CD4-positive, alpha-beta T cell (primary cell): ENCODE results near the gene TUBA8. TPM values are rescaled to one million over a fixed set of nuclear protein-coding genes. Genes with fewer than 3 reads are reported as not detected.
"Not testable (repeated sequence)": the region's sequence is repeated elsewhere in the genome, so short reads cannot be mapped to it uniquely, and the experiment has no call there.

ENCODE experiments used
- ATAC-seq: fragments of 200-7000 bp; cut with Tn5 transposase; one replicate; pipeline ENCODE4 v1.10.0; 2022; ENCODE audit warnings: mild to moderate bottlenecking; ENCODE audit not compliant: poor library complexity
- CTCF ChIA-PET: fragments of 350-600 bp; sonication (Branson Sonifier 250); formaldehyde crosslinking; loops from one replicate; lab custom pipeline; 2021; ENCODE audit warnings: antibody characterized with exemption, inconsistent platforms; lab: Charles Lee
- POLR2A ChIA-PET: fragments of 350-600 bp; sonication (Branson Sonifier 250); formaldehyde crosslinking; loops from one replicate; lab custom pipeline; 2021; ENCODE audit warnings: antibody characterized with exemption, inconsistent platforms; lab: Charles Lee
- DNase-seq, 14 experiments: peaks; one replicate each; pipeline ENCODE4 v3.0.0-alpha.2; 2013 to 2020; ENCODE audit warnings: mixed read lengths in 2 of 14
- H3K27ac ChIP-seq, 2 donors: one replicate each; pipeline versions ENCODE4 v1.5.1 to v1.7.0; 2013; ENCODE audit warnings: low read length in 2 of 2, low read depth in 1 of 2, mild to moderate bottlenecking in 1 of 2
- H3K27me3 ChIP-seq, 2 experiments: 1 replicate in 1 of 2; 2 replicates in 1 of 2; pipeline versions ENCODE4 v1.6.1 to v1.7.0; 2013; ENCODE audit warnings: low read length in 2 of 2, control low read depth in 1 of 2, mild to moderate bottlenecking in 1 of 2, moderate library complexity in 1 of 2; ENCODE audit not compliant: insufficient read depth in 2 of 2, control insufficient read depth in 1 of 2
- H3K36me3 ChIP-seq: one replicate; pipeline ENCODE4 v1.6.1; 2013; ENCODE audit warnings: low read length, control low read depth; ENCODE audit not compliant: insufficient read depth
- H3K4me1 ChIP-seq: one replicate; pipeline ENCODE4 v1.6.1; 2013; ENCODE audit warnings: low read length, control low read depth; ENCODE audit not compliant: insufficient read depth
- H3K4me3 ChIP-seq: one replicate; pipeline ENCODE4 v1.5.1; 2013; ENCODE audit warnings: mild to moderate bottlenecking, low read length, moderate library complexity
- H3K9me3 ChIP-seq, 2 experiments: 1 replicate in 1 of 2; 2 replicates in 1 of 2; pipeline versions ENCODE4 v1.6.1 to v1.7.0; 2013; ENCODE audit warnings: low read length in 2 of 2, mild to moderate bottlenecking in 2 of 2, control low read depth in 1 of 2, moderate library complexity in 1 of 2; ENCODE audit not compliant: control insufficient read depth in 1 of 2, insufficient read depth in 1 of 2
- H3K27ac Mint-ChIP-seq: one replicate; pipeline ENCODE4 v1.8.0; 2020; ENCODE audit warnings: mixed read lengths
- H3K27me3 Mint-ChIP-seq: one replicate; pipeline ENCODE4 v1.8.0; 2021; ENCODE audit warnings: mixed read lengths
- H3K36me3 Mint-ChIP-seq: one replicate; pipeline ENCODE4 v1.8.0; 2021; ENCODE audit warnings: low read depth, mixed read lengths
- H3K4me1 Mint-ChIP-seq: one replicate; pipeline ENCODE4 v1.8.0; 2021; ENCODE audit warnings: low read depth, mixed read lengths
- H3K4me3 Mint-ChIP-seq: one replicate; pipeline ENCODE4 v1.8.0; 2020; ENCODE audit warnings: mild to moderate bottlenecking, mixed read lengths
- H3K9me3 Mint-ChIP-seq: one replicate; pipeline ENCODE4 v1.8.0; 2020; ENCODE audit warnings: mixed read lengths
- intact Hi-C, 2 experiments: fragments of 100-400 bp; cut with DNase I in 1 of 2; cut with micrococcal nuclease in 1 of 2; formaldehyde crosslinking; loops; one replicate each; pipeline versions ENCODE4 v1.15.1 to v1.9.0; 2023 to 2025; cut with DNase I, micrococcal nuclease
- total RNA-seq, 174 experiments: library from RNA in 2 of 174; stranded (reverse) in 2 of 174; gene quantifications; one replicate each; pipeline ENCODE4 v1.2.3 and lab custom pipeline; 2021 to 2026
- TF ChIP-seq, protein P1 (sequence below): fragments of 200-600 bp; IDR thresholded peaks from one replicate; pipeline ENCODE4 v1.8.0; 2022; ENCODE audit warnings: antibody characterized with exemption, mild to moderate bottlenecking

TUBA8 gene
- total RNA-seq, 2 experiments from 2014 or later: 0.47 to 1.1 TPM

DNA sequence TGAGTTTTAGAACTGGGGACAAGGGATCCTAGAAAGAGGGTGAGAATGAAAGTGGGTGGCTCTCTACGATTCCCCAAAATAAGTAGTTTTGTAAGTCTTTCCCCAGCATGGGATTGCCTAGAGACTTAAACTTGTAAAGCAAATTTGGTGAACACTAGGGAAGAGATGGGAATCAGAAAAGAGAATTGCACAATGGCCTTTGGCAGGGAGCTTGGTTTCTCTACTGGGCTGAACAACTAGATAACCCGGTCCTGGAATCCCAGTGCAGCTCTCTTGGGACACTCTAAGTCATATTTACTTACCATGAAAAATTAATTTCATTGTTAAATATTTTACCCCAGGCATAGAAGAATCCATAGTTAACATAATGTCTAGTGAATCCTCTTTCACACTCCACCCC is 22.8 kb downstream of the TUBA8 start:
- H3K27me3 ChIP-seq: no peaks in the 10 kb centered on the region
- DNase-seq (no peak), ATAC-seq (no peak)
- TF ChIP-seq, protein P1, sequence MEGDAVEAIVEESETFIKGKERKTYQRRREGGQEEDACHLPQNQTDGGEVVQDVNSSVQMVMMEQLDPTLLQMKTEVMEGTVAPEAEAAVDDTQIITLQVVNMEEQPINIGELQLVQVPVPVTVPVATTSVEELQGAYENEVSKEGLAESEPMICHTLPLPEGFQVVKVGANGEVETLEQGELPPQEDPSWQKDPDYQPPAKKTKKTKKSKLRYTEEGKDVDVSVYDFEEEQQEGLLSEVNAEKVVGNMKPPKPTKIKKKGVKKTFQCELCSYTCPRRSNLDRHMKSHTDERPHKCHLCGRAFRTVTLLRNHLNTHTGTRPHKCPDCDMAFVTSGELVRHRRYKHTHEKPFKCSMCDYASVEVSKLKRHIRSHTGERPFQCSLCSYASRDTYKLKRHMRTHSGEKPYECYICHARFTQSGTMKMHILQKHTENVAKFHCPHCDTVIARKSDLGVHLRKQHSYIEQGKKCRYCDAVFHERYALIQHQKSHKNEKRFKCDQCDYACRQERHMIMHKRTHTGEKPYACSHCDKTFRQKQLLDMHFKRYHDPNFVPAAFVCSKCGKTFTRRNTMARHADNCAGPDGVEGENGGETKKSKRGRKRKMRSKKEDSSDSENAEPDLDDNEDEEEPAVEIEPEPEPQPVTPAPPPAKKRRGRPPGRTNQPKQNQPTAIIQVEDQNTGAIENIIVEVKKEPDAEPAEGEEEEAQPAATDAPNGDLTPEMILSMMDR: no peak
- no peaks in the 10 kb centered on the region for H3K4me1 ChIP-seq
- no peak overlapping the region for H3K4me3 Mint-ChIP-seq
- no peaks in the 10 kb centered on the region for H3K9me3 Mint-ChIP-seq
- H3K27me3 Mint-ChIP-seq: no peaks in the 10 kb centered on the region
- peaks cover 11% of the 10 kb centered on the region for H3K36me3 Mint-ChIP-seq
- no peaks in the 10 kb centered on the region for H3K9me3 ChIP-seq
- intact Hi-C loops: no loop called here
- no peak overlapping the region for H3K4me3 ChIP-seq
- CTCF ChIA-PET: no interaction called here
- H3K27ac ChIP-seq: no peak overlapping the region
- H3K4me1 Mint-ChIP-seq: no peaks in the 10 kb centered on the region
- POLR2A ChIA-PET: no interaction called here
- H3K27ac Mint-ChIP-seq: no peak overlapping the region
- peaks cover 3% of the 10 kb centered on the region for H3K36me3 ChIP-seq

DNA sequence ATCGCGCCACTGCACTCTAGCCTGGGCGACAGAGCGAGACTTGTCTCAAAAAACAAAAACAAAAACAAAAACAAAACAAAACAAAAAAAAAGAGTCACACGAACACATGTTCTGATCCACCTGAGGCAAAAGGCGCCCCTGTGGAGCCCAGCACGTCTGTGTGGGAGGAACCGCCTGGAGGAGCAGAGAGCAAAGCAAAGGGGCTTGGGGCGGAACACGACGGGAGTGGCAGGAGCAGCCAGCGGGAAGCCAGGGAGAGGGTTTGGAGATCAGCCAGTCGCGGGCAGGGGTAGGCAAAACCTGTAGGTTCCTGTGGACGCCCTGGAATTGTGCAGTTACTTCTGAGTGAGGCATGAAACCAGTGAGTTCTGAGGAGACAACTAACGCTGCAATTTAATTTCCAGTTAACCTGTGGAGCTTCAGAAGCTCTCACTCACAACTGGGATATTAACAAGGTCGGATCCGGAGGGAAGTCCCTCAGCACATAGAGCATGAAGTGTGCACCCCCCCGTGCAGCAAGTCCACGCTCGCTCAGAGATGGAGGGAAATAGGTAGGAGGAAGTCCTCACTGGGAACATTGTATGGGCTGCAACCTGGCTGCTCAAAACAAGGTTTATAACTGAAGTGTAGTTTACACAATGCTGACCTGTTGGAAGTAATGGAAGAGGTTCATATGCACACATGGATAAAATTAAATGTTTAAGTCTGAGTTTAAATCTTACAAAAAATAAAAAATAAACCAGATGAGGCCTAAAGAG is 26.1 kb downstream of the TUBA8 start:
- Histone ChIP-seq H3K4me3 (no peak overlapping the region), H3K27me3 (no peaks in the 10 kb centered on the region), H3K36me3 (no peaks in the 10 kb centered on the region), H3K9me3 (peaks cover 0 to 3% of the 10 kb centered on the region in 2 experiments), H3K27ac (no peak overlapping the region), H3K4me1 (no peaks in the 10 kb centered on the region)
- Mint-ChIP-seq H3K27me3 (no peaks in the 10 kb centered on the region), H3K4me1 (no peaks in the 10 kb centered on the region), H3K4me3 (no peak overlapping the region), H3K36me3 (peaks cover 10% of the 10 kb centered on the region), H3K9me3 (no peaks in the 10 kb centered on the region), H3K27ac (no peak overlapping the region)
- ATAC-seq: no peak
- intact Hi-C loops: no loop called here
- CTCF ChIA-PET: no interaction called here
- POLR2A ChIA-PET: no interaction called here
- DNase-seq: no peak
- TF ChIP-seq, protein P1: no peak

DNA sequence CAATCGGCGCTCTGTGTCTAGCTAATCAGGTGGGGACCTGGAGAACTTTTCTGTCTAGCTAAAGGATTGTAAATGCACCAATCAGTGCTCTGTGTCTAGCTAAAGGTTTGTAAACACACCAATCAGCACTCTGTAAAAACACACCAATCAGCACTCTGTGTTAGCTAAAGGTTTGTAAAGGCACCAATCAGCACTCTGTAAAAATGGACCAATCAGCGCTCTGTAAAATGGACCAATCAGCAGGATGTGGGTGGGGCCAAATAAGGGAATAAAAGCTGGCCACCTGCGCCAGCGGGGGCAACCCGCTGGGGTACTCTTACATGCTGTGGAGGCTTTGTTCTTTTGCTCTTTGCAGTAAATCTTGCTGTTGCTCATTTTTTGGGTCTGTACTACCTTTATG is 30.4 kb downstream of the TUBA8 start:
- POLR2A ChIA-PET, H3K4me1 ChIP-seq, CTCF ChIA-PET, H3K36me3 Mint-ChIP-seq, DNase-seq, H3K9me3 Mint-ChIP-seq, H3K27me3 ChIP-seq, H3K9me3 ChIP-seq, intact Hi-C loops, H3K4me3 ChIP-seq, ATAC-seq, H3K36me3 ChIP-seq, H3K27ac Mint-ChIP-seq, H3K27me3 Mint-ChIP-seq, H3K4me1 Mint-ChIP-seq, H3K27ac ChIP-seq, H3K4me3 Mint-ChIP-seq: not testable (repeated sequence)

DNA sequence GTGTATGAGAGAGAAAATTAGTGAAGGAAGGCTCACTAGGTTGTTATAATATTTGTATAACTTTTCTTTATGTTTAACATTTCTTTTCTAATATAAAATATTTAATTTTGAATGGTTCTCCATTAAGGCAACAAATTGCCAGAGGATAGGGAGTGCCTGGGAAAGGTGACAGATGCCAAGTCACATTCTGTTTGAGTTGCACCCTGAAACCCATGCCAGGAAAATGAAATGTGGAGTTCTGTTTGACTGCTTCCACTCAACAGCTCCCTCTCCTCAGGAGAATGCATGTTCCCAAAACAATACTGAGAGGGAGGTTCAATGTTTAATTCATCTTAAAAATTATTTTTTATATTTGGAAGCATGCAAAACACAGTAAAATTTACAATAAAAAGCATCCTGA is 33.5 kb downstream of the TUBA8 start:
- no peaks in the 10 kb centered on the region for H3K9me3 Mint-ChIP-seq
- H3K4me3 Mint-ChIP-seq: no peak overlapping the region
- peaks cover 17% of the 10 kb centered on the region for H3K4me1 Mint-ChIP-seq
- Histone ChIP-seq H3K4me1 (peaks cover 5% of the 10 kb centered on the region), H3K27me3 (no peaks in the 10 kb centered on the region), H3K4me3 (no peak overlapping the region), H3K9me3 (peaks cover 0 to 3% of the 10 kb centered on the region in 2 experiments), H3K36me3 (no peaks in the 10 kb centered on the region), H3K27ac (no peak overlapping the region)
- TF ChIP-seq, protein P1: no peak
- intact Hi-C loops: no loop called here
- ATAC-seq (no peak), DNase-seq (no peak)
- H3K27ac Mint-ChIP-seq: no peak overlapping the region
- POLR2A ChIA-PET: no interaction called here
- no peaks in the 10 kb centered on the region for H3K27me3 Mint-ChIP-seq
- CTCF ChIA-PET: no interaction called here
- peaks cover 5% of the 10 kb centered on the region for H3K36me3 Mint-ChIP-seq
